Measurements from ENCODE around the gene IL4I1. TPM values are rescaled to one million over a fixed set of nuclear protein-coding genes. Genes with fewer than 3 reads are reported as not detected.

Gene IL4I1
- polyA plus RNA-seq, 1 donor (not counting 4 experiments of a cell fraction or from before 2014, with no cell fraction given), result 0.13 TPM

GRCh38 chr19:49853852-49854377 is 42.8 kb downstream of the IL4I1 start:
- Histone ChIP-seq H3K4me1 (ENCODE audit: control insufficient read depth, extremely low read depth, insufficient read depth, low read length) (peaks cover 17% of the 10 kb centered on the region), H3K9me1 (ENCODE audit: control insufficient read depth, extremely low read depth, insufficient read depth, low read length) (no peaks in the 10 kb centered on the region), H3K27ac (ENCODE audit: control insufficient read depth, insufficient read depth, low read length) (no peak overlapping the region), H3K9ac (ENCODE audit: control insufficient read depth, extremely low read depth, insufficient read depth, low read length) (no peak overlapping the region), H4K20me1 (ENCODE audit: control insufficient read depth, extremely low read depth, insufficient read depth, low read length) (peaks cover 7% of the 10 kb centered on the region), H3K4me3 (ENCODE audit: control insufficient read depth in 2 of 3, extremely low read depth in 1 of 3, insufficient read depth in 2 of 3, low read depth in 1 of 3, low read length in 3 of 3) (no peak overlapping the region), H3K4me2 (ENCODE audit: control insufficient read depth, extremely low read depth, insufficient read depth, low read depth, low read length) (no peak overlapping the region), H2AFZ (ENCODE audit: control insufficient read depth, low read length) (no peak overlapping the region), H3K36me3 (ENCODE audit: control insufficient read depth in 2 of 2, extremely low read depth in 1 of 2, insufficient read depth in 2 of 2, low read length in 2 of 2) (peaks cover 14 to 17% of the 10 kb centered on the region in 2 experiments), H3K27me3 (ENCODE audit: control insufficient read depth, extremely low read depth, insufficient read depth, low read length) (no peaks in the 10 kb centered on the region), H3K79me2 (ENCODE audit: control insufficient read depth, insufficient read depth, low read length) (peaks cover 22% of the 10 kb centered on the region), H3K9me3 (ENCODE audit: control insufficient read depth, low read depth, low read length) (no peaks in the 10 kb centered on the region)
- TF ChIP-seq, protein P1, sequence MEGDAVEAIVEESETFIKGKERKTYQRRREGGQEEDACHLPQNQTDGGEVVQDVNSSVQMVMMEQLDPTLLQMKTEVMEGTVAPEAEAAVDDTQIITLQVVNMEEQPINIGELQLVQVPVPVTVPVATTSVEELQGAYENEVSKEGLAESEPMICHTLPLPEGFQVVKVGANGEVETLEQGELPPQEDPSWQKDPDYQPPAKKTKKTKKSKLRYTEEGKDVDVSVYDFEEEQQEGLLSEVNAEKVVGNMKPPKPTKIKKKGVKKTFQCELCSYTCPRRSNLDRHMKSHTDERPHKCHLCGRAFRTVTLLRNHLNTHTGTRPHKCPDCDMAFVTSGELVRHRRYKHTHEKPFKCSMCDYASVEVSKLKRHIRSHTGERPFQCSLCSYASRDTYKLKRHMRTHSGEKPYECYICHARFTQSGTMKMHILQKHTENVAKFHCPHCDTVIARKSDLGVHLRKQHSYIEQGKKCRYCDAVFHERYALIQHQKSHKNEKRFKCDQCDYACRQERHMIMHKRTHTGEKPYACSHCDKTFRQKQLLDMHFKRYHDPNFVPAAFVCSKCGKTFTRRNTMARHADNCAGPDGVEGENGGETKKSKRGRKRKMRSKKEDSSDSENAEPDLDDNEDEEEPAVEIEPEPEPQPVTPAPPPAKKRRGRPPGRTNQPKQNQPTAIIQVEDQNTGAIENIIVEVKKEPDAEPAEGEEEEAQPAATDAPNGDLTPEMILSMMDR (optimal IDR thresholded peaks at IDR 0.05 in 1 of 3, IDR thresholded peaks at IDR 0.05 in 1 of 3, conservative IDR thresholded peaks at IDR 0.05 in 1 of 3; ENCODE audit: extremely low read depth in 1 of 3, insufficient read depth in 2 of 3, low read length in 3 of 3), result no peak
- TF ChIP-seq EZH2 (IDR thresholded peaks at IDR 0.05; ENCODE audit: low read length), result no peak
- DNase-seq (ENCODE audit: low read depth, low spot score) (no peak), FAIRE-seq (no peak)
- dilution Hi-C loops (cut with MboI; ENCODE audit: extremely low pct_ligation_motif_present, low sequenced_read_pairs), result no loop called here

DNA sequence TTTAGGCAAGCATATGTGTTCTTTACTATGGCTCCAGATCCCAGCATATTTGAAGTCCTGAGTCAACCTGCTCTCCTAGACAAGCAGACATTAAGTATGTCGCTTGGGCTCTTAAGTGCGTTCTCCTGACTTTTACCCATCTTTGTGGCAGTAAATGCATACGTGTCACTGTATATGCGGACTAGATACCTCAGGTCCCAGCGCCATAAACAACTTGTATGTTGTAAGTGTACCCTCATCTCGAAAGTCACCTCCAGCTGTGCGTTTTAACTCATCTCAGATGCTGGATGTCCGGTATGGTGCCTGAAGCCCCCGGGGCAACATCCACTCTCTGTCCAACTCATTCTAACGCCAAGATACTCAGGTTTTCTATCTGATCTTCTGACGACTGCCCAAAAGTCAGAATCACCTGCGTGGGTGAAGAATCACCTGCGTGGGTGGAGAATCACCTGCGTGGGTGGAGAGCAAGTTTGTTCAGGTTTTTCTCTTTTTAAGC is 44.0 kb downstream of the IL4I1 start:
- Histone ChIP-seq H2AFZ (ENCODE audit: control insufficient read depth, low read length) (no peak overlapping the region), H3K79me2 (ENCODE audit: control insufficient read depth, insufficient read depth, low read length) (peaks cover 22% of the 10 kb centered on the region), H3K9ac (ENCODE audit: control insufficient read depth, extremely low read depth, insufficient read depth, low read length) (peak overlapping the region; percentile 34), H3K4me3 (ENCODE audit: control insufficient read depth in 2 of 3, extremely low read depth in 1 of 3, insufficient read depth in 2 of 3, low read depth in 1 of 3, low read length in 3 of 3) (peak overlapping the region in 2 of 3 experiments; percentile 51 to 54), H4K20me1 (ENCODE audit: control insufficient read depth, extremely low read depth, insufficient read depth, low read length) (peaks cover 5% of the 10 kb centered on the region), H3K9me3 (ENCODE audit: control insufficient read depth, low read depth, low read length) (no peaks in the 10 kb centered on the region), H3K9me1 (ENCODE audit: control insufficient read depth, extremely low read depth, insufficient read depth, low read length) (no peaks in the 10 kb centered on the region), H3K4me2 (ENCODE audit: control insufficient read depth, extremely low read depth, insufficient read depth, low read depth, low read length) (peak overlapping the region; percentile 75), H3K27me3 (ENCODE audit: control insufficient read depth, extremely low read depth, insufficient read depth, low read length) (no peaks in the 10 kb centered on the region), H3K4me1 (ENCODE audit: control insufficient read depth, extremely low read depth, insufficient read depth, low read length) (peaks cover 26% of the 10 kb centered on the region), H3K27ac (ENCODE audit: control insufficient read depth, insufficient read depth, low read length) (no peak overlapping the region), H3K36me3 (ENCODE audit: control insufficient read depth in 2 of 2, extremely low read depth in 1 of 2, insufficient read depth in 2 of 2, low read length in 2 of 2) (peaks cover 3 to 14% of the 10 kb centered on the region in 2 experiments)
- no peak for DNase-seq (ENCODE audit: low read depth, low spot score)
- dilution Hi-C loops (cut with MboI; ENCODE audit: extremely low pct_ligation_motif_present, low sequenced_read_pairs), result no loop called here
- TF ChIP-seq EZH2 (IDR thresholded peaks at IDR 0.05; ENCODE audit: low read length), result no peak
- TF ChIP-seq, protein P1 (optimal IDR thresholded peaks at IDR 0.05 in 1 of 3, IDR thresholded peaks at IDR 0.05 in 1 of 3, conservative IDR thresholded peaks at IDR 0.05 in 1 of 3; ENCODE audit: extremely low read depth in 1 of 3, insufficient read depth in 2 of 3, low read length in 3 of 3), result no peak
- FAIRE-seq, result no peak

Data from keratinocyte (primary cell).